SK-N-SH (cell line): ENCODE measurements around the gene MTIF2.
"Not testable (repeated sequence)": the region's sequence is repeated elsewhere in the genome, so short reads cannot be mapped to it uniquely, and the experiment has no call there.

Experiments
- CTCF ChIP-seq: fragments of 200-600 bp; sonication (generic); IDR thresholded peaks from 2 replicates; pipeline ENCODE4 v1.6.1; 2017; ENCODE audit warnings: antibody characterized with exemption, mild to moderate bottlenecking, moderate library complexity
- EP300 ChIP-seq, 2 experiments: IDR thresholded peaks; 2 replicates each; pipeline versions ENCODE4 v1.4.0 to v1.6.1; 2012; ENCODE audit warnings: borderline replicate concordance in 1 of 2, low read depth in 1 of 2, low read length in 1 of 2

GRCh38 chr2:55241582-55241981 is 27.4 kb downstream of the MTIF2 start:
- not testable (repeated sequence) for TF ChIP-seq CTCF; EP300 (IDR thresholded peaks at IDR 0.05; ENCODE audit: borderline replicate concordance in 1 of 2, low read depth in 1 of 2, low read length in 1 of 2)
